Fibroblast of mammary gland (primary cell): ENCODE data around the gene RAB6B.

Experiments used
- DNase-seq: peaks from one replicate; pipeline ENCODE4 v3.0.0-alpha.2; 2010; ENCODE audit warnings: low read depth
- H3K4me3 ChIP-seq: 2 replicates; pipeline ENCODE4 v1.5.1; 2011; ENCODE audit warnings: low read depth, mild to moderate bottlenecking, low read length, moderate library complexity; ENCODE audit not compliant: control insufficient read depth
- TF ChIP-seq, protein P1 (sequence below): conservative IDR thresholded peaks from 2 replicates; pipeline ENCODE4 v1.5.1; 2011; ENCODE audit warnings: low read depth, low read length, inconsistent platforms; ENCODE audit not compliant: control insufficient read depth, insufficient read depth

Gene RAB6B

DNA sequence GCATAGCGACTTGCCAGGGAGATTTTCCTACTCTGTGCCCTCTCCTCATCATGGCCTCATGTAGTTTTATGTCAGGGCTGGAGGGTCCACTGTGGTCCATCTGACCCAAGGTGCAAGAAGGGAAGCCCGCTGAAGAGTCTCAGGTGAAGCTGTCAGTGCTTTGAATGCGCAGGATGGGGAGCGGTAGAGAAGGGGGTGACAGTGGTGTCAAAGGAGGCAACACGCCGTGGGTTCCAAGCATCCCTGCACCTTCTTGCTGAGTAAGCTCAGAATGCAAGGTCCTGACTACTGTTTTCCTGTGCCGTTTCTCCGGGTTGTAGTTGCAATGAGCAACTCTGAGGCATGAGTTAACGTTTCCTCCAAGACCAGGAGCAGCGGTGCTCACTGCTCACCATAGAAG, 44.9 kb upstream of the RAB6B start:
- DNase-seq = no peak
- TF ChIP-seq, protein P1, sequence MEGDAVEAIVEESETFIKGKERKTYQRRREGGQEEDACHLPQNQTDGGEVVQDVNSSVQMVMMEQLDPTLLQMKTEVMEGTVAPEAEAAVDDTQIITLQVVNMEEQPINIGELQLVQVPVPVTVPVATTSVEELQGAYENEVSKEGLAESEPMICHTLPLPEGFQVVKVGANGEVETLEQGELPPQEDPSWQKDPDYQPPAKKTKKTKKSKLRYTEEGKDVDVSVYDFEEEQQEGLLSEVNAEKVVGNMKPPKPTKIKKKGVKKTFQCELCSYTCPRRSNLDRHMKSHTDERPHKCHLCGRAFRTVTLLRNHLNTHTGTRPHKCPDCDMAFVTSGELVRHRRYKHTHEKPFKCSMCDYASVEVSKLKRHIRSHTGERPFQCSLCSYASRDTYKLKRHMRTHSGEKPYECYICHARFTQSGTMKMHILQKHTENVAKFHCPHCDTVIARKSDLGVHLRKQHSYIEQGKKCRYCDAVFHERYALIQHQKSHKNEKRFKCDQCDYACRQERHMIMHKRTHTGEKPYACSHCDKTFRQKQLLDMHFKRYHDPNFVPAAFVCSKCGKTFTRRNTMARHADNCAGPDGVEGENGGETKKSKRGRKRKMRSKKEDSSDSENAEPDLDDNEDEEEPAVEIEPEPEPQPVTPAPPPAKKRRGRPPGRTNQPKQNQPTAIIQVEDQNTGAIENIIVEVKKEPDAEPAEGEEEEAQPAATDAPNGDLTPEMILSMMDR = no peak
- H3K4me3 ChIP-seq = no peak overlapping the region

DNA sequence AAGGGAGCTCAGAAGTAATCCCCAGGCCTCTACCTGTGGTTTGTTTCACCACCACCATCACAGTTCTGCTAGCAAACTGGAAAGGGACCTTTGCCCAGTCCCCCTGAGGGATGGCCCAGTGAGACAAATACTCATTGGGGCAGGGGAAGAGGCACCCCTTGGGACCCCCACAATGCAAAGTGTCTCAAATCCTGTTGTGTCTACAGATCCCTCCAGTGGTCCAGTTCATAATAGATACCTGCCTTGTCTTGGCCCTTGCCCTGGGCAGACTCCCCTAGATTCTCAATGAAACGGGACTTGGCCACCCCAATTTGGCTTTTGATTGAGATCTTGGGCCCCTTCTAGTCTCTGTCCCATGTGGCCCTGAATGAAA, 43.8 kb upstream of the RAB6B start:
- TF ChIP-seq, protein P1 = no peak

DNA sequence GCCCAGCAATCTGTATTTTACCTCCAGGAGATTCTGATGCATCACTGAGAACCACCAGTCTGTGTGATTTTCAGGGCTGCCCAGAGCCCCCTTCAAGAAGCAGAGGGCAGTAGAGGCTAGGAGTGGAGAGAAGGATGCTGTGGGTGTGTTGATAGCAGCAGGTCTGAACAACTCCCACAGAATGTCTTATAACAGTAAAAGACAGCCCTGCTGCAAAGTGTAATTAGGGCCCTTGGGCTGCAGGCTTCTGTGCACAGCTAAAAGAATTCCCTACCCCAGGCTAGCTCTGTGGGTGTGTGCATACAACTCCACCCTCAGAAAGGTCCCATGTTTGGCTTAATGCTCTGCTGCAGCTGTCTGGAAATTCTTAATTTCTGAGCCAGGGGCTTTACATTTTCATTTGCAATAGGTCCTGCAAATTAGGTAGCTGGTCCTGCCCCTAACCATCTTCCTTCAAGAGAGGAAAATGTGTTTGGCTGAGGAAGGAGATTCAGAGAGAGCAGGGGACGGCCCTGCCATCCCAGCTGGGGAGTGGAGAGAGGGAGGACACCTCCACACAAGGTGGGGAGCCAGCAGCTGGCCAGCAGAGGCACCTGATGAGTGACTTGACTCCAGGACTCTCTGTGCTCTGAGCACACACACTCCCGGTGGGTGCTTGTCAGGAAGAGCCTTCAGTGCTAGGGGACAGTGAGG, 43.2 kb upstream of the RAB6B start:
- H3K4me3 ChIP-seq = no peak overlapping the region
- TF ChIP-seq, protein P1 = peak; percentile 10
- peak; percentile 26 for DNase-seq

More for the DNA sequence above, 43.8 kb upstream of the RAB6B start:
- no peak overlapping the region for H3K4me3 ChIP-seq
- DNase-seq = no peak

DNA sequence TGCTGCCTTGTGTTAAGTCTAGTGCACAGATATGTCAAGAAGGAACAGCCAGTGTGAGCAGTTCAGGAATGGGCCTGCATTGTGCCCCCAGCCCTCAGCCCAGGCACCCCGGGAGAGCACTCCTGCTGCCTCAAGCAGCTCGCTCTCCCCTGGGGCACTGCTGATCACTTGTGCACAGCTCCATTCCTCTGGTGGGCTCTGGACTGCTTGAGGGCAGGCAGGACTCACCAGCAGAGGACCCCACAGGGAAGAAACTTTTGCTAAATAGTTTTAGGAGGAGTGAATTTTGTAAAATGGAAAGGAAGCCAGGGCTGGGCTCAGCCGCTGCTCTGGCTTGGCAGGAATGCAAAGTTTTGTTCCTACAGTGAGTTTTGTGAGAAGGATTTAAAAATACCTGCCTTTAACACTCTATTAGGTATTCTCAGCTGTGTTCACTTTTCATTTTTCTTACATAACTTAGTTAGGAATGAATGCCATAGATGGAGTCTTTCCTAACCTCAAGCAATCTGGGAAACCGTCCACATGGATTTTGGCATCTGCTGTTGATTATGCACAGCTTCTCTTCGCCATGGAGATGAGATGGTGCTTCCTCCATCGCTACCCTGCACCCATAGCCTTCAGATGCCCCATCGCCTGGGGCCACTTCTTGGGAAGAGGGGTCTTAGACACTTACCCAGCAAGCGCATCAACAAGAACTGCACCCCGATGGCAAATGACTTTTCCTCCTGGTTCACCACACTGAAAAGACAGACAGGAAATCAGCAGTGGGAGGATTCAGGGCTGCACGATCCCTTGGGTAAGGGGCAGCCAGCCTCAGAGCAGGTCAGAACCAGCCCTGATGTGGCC, 42.3 kb upstream of the RAB6B start:
- no peak overlapping the region for H3K4me3 ChIP-seq
- TF ChIP-seq, protein P1 = no peak
- DNase-seq = peak; percentile 83

DNA sequence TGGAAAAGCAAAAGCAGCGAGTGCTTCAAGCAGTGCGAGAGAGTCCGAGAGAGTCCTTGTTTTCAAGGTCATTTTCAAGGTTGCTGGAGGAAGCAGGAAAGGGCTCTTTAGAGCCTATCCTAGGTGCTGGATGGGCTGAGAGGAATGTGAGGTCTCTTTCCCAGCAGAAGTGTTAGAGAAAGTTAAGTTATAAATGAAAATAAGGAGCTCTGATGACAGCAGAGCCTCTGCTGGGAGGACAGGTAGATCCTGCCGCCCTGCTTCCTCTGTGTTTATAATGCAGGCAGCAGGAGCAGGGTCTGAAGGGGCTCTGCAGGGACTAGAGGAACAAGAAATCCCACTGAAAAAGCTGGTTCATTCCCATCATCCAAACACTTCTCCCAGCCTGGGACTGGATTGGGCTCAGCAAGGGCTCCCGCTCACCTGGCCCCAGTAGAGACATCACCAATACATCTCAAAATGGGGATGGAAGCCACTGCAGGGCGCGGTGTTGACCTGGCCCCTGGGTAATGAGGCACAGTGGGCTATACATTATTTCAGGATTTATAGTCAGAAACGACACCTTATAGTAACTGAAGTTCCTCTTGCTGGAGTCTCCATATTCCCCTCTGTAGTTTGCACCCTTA, 41.5 kb upstream of the RAB6B start:
- no peak overlapping the region for H3K4me3 ChIP-seq
- no peak for DNase-seq
- TF ChIP-seq, protein P1 = no peak

DNA sequence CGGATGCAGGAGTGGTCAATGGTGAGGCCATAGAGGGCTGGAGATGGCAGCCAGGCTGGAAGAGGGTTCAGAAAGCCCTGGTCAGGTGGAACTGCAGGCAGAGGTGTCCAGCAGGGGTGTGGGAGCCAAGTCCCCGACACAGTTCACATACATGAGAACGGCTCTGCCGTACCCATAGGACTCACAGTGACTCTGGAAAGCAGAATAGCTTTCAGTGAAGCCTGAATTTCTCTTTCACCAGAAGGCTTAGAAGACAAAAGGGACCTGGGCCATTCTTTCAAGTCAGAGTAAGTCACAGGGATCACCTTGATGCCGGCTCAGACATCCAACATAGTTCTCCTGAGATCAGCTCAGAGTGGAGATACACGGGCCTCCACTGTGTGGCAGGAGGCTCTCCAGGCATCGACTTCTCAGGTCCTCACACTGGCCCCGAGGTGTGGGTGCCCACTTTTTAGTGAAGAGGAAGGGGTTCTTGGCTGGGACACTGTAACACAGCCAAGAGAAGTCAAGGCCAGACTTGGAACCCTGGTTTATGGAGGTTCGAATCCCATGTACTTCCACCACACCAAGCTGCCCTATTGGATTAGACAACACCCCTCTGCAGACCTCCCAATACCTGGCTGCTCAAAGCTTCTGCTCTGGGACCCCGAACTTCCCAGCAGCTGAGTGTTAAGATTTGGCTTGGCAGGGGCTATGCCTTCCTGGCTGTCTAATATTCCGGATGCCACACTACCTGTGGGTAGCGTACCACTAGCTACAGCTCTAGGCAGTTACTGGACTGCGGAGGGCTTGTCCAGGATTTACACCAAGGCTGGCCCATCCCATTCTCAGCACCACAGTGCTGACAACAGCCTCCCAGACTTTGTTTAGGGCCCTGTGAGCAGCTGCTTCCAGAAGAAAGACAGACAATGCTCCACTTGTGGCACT, 40.4 kb upstream of the RAB6B start:
- H3K4me3 ChIP-seq = no peak overlapping the region
- DNase-seq = no peak
- TF ChIP-seq, protein P1 = no peak
